Mesenchymal stem cell (in vitro differentiated cells and primary cell): ENCODE measurements around the gene TBCB.

Source experiments
- DNase-seq: peaks from one replicate; pipeline ENCODE4 v3.0.0-alpha.2; 2013
- H2AFZ ChIP-seq: one replicate; pipeline ENCODE4 v1.6.1; 2013; ENCODE audit warnings: low read depth, mild to moderate bottlenecking, control low read depth, inconsistent platforms, low read length, moderate library complexity
- H2AK5ac ChIP-seq: 2 replicates; pipeline ENCODE4 v1.6.1; 2013; ENCODE audit warnings: low read length, moderate library complexity, mild to moderate bottlenecking, inconsistent platforms; ENCODE audit not compliant: severe bottlenecking
- H2BK120ac ChIP-seq: one replicate; pipeline ENCODE4 v1.6.1; 2013; ENCODE audit warnings: low read depth, mild to moderate bottlenecking, inconsistent platforms, low read length, moderate library complexity
- H2BK12ac ChIP-seq, 2 experiments: one replicate each; pipeline ENCODE4 v1.6.1; 2013; ENCODE audit warnings: inconsistent platforms in 2 of 2, low read length in 2 of 2, mild to moderate bottlenecking in 2 of 2, moderate library complexity in 2 of 2, control low read depth in 1 of 2
- H2BK15ac ChIP-seq: one replicate; pipeline ENCODE4 v1.6.1; 2013; ENCODE audit warnings: mild to moderate bottlenecking, low read depth, inconsistent platforms; ENCODE audit not compliant: poor library complexity, severe bottlenecking
- H2BK5ac ChIP-seq: 2 replicates; pipeline ENCODE4 v1.6.1; 2013; ENCODE audit warnings: low read depth, mild to moderate bottlenecking, low read length, control low read depth, inconsistent platforms; ENCODE audit not compliant: poor library complexity, severe bottlenecking
- H3K14ac ChIP-seq, 2 experiments: one replicate each; pipeline ENCODE4 v1.6.1; 2013; ENCODE audit warnings: inconsistent platforms in 2 of 2, low read length in 2 of 2, control low read depth in 1 of 2, mild to moderate bottlenecking in 1 of 2, moderate library complexity in 1 of 2
- H3K18ac ChIP-seq, 2 experiments: one replicate each; pipeline ENCODE4 v1.6.1; 2013; ENCODE audit warnings: inconsistent platforms in 2 of 2, low read length in 2 of 2, control low read depth in 1 of 2, low read depth in 1 of 2, mild to moderate bottlenecking in 1 of 2
- H3K23ac ChIP-seq, 2 experiments: one replicate each; pipeline ENCODE4 v1.6.1; 2013; ENCODE audit warnings: inconsistent platforms in 2 of 2, low read length in 2 of 2, mild to moderate bottlenecking in 2 of 2, moderate library complexity in 2 of 2, control low read depth in 1 of 2
- H3K27ac ChIP-seq: 2 replicates; pipeline ENCODE4 v1.5.1; 2013; ENCODE audit warnings: mild to moderate bottlenecking, moderate library complexity, low read length, control low read depth, inconsistent platforms; ENCODE audit not compliant: poor library complexity, severe bottlenecking
- H3K27me3 ChIP-seq, 2 experiments: 2 replicates each; pipeline versions ENCODE4 v1.6.1 to v1.7.0; 2013; ENCODE audit warnings: low read length in 2 of 2, mild to moderate bottlenecking in 2 of 2, moderate library complexity in 2 of 2, control low read depth in 1 of 2, inconsistent platforms in 1 of 2; ENCODE audit not compliant: control insufficient read depth in 1 of 2, insufficient read depth in 1 of 2
- H3K36me3 ChIP-seq, 2 experiments: 2 replicates each; pipeline versions ENCODE4 v1.6.1 to v1.7.0; 2013; ENCODE audit warnings: low read length in 2 of 2, control low read depth in 1 of 2, inconsistent platforms in 1 of 2, low read depth in 1 of 2, mild to moderate bottlenecking in 1 of 2; ENCODE audit not compliant: insufficient read depth in 2 of 2, control insufficient read depth in 1 of 2
- H3K4ac ChIP-seq, 2 experiments: one replicate each; pipeline ENCODE4 v1.6.1; 2013; ENCODE audit warnings: inconsistent platforms in 2 of 2, low read length in 2 of 2, mild to moderate bottlenecking in 2 of 2, moderate library complexity in 2 of 2, control low read depth in 1 of 2, low read depth in 1 of 2
- H3K4me1 ChIP-seq: 2 replicates; pipeline ENCODE4 v1.6.1; 2013; ENCODE audit warnings: low read depth, low read length, control low read depth; ENCODE audit not compliant: control insufficient read depth, insufficient read depth
- H3K4me2 ChIP-seq: 2 replicates; pipeline ENCODE4 v1.6.1; 2013; ENCODE audit warnings: low read length, mild to moderate bottlenecking, inconsistent platforms; ENCODE audit not compliant: poor library complexity, severe bottlenecking
- H3K4me3 ChIP-seq, 2 experiments: 2 replicates each; pipeline versions ENCODE4 v1.5.1 to v1.7.0; 2013; ENCODE audit warnings: low read length in 2 of 2, mild to moderate bottlenecking in 2 of 2, control low read depth in 1 of 2, low read depth in 1 of 2; ENCODE audit not compliant: insufficient read depth in 1 of 2
- H3K79me1 ChIP-seq: replicated peaks from 2 replicates; pipeline ENCODE4 v1.6.1; 2013; ENCODE audit warnings: mild to moderate bottlenecking, control low read depth, low read length, inconsistent platforms; ENCODE audit not compliant: poor library complexity, severe bottlenecking
- H3K9ac ChIP-seq: 2 replicates; pipeline ENCODE4 v1.7.0; 2013; ENCODE audit warnings: mild to moderate bottlenecking, low read length, moderate library complexity
- H3K9me3 ChIP-seq: 2 replicates; pipeline ENCODE4 v1.7.0; 2013; ENCODE audit warnings: mild to moderate bottlenecking, low read length; ENCODE audit not compliant: control insufficient read depth
- H4K8ac ChIP-seq: one replicate; pipeline ENCODE4 v1.6.1; 2013; ENCODE audit warnings: inconsistent platforms, mild to moderate bottlenecking, low read length, moderate library complexity
- H4K91ac ChIP-seq: one replicate; pipeline ENCODE4 v1.6.1; 2013; ENCODE audit warnings: mild to moderate bottlenecking, low read length, inconsistent platforms
- WGBS: methylation state at CpG from one replicate; pipeline ENCODE4 v1.1.7; 2013; ENCODE audit warnings: mixed read lengths; 5-methylcytosine and 5-hydroxymethylcytosine counted together

TBCB gene

DNA sequence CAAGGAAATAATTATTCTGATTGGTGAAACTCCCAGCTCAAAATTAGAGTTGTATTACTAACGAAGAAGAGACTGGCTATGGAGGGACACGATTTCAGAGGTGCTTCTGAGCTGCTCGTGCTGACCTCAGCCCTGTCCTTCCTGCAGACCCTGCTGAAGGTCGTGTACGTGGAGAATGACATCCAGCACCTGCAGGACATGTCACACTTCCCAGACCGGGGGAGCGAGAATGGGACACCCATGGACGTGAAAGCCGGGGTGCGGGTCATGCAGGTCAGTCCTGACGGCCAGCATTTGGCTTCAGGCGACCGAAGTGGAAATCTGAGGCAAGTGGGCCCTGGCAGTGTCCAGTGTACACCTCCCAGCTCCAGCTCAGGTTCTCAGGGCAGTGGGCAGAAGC lies 32.4 kb upstream of the TBCB start:
- no peak overlapping the region for H3K4ac ChIP-seq
- no peak overlapping the region for H3K14ac ChIP-seq
- H4K91ac ChIP-seq, result no peak overlapping the region
- H2BK120ac ChIP-seq, result no peak overlapping the region
- no peak overlapping the region for H2BK12ac ChIP-seq
- H2AFZ ChIP-seq, result no peak overlapping the region
- no peak overlapping the region for H3K23ac ChIP-seq
- no peak overlapping the region for H2BK5ac ChIP-seq
- no peaks in the 10 kb centered on the region for H3K9me3 ChIP-seq
- no peak for DNase-seq
- H3K18ac ChIP-seq, result no peak overlapping the region
- no peaks in the 10 kb centered on the region for H3K27me3 ChIP-seq
- H3K27ac ChIP-seq, result no peak overlapping the region
- H3K4me2 ChIP-seq, result no peak overlapping the region
- peaks cover 2% of the 10 kb centered on the region for H3K4me1 ChIP-seq
- H2BK15ac ChIP-seq, result no peak overlapping the region
- H3K4me3 ChIP-seq, result no peak overlapping the region
- 98% methylated on average over 13 of the region's 13 CpGs for WGBS
- no peak overlapping the region for H4K8ac ChIP-seq
- H3K79me1 ChIP-seq, result peaks cover 3% of the 10 kb centered on the region
- H3K9ac ChIP-seq, result no peak overlapping the region
- no peak overlapping the region for H2AK5ac ChIP-seq
- peaks cover 0 to 28% of the 10 kb centered on the region in 2 experiments for H3K36me3 ChIP-seq

DNA sequence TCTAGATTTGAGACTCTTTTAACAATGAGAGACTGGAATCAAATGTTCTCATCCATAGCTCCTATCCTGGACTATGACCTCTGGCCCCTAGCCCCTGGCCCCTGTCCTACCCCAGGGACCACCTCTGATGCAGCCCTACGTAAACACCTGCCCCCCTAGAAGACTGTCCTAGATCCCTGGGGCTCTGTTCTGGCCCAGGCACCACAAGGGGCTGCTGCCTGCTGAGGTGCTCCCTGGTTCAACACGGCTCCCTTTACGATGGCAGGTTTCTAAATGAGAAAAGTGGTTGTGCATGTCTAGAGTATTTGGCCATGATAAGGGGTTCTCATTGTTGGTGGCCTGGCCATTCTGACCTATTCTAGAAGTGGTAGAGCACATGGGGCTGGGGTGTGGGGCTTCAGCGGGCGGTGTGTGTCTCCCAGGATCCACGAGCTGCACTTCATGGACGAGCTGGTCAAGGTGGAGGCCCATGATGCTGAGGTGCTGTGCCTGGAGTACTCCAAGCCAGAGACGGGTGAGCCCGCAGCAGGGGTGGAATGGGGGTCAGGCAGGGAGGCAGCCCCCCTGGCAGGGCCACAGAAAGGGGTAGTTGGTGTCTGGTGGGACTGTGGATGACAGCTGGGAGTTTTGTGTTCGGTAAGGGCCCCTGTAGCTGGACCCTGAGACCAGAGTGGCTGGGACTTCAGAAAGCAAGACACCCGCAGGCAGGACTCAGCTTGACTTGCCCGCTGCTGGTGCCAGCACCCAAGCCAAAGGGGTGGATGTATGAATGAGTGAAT lies 30.8 kb upstream of the TBCB start:
- H3K4ac ChIP-seq, result no peak overlapping the region
- no peak overlapping the region for H2BK12ac ChIP-seq
- no peak for DNase-seq
- no peak overlapping the region for H3K27ac ChIP-seq
- H3K4me3 ChIP-seq, result no peak overlapping the region
- no peak overlapping the region for H4K91ac ChIP-seq
- 90% methylated on average over 12 of the region's 12 CpGs for WGBS
- H3K9me3 ChIP-seq, result no peaks in the 10 kb centered on the region
- H3K23ac ChIP-seq, result no peak overlapping the region
- H3K4me1 ChIP-seq, result peaks cover 2% of the 10 kb centered on the region
- H2AFZ ChIP-seq, result no peak overlapping the region
- no peak overlapping the region for H2BK5ac ChIP-seq
- H4K8ac ChIP-seq, result no peak overlapping the region
- H3K4me2 ChIP-seq, result no peak overlapping the region
- H3K18ac ChIP-seq, result no peak overlapping the region
- peaks cover 0 to 36% of the 10 kb centered on the region in 2 experiments for H3K36me3 ChIP-seq
- no peak overlapping the region for H2AK5ac ChIP-seq
- H3K27me3 ChIP-seq, result no peaks in the 10 kb centered on the region
- no peak overlapping the region for H3K14ac ChIP-seq
- H2BK120ac ChIP-seq, result no peak overlapping the region
- no peak overlapping the region for H2BK15ac ChIP-seq
- H3K79me1 ChIP-seq, result peaks cover 2% of the 10 kb centered on the region
- H3K9ac ChIP-seq, result no peak overlapping the region

DNA sequence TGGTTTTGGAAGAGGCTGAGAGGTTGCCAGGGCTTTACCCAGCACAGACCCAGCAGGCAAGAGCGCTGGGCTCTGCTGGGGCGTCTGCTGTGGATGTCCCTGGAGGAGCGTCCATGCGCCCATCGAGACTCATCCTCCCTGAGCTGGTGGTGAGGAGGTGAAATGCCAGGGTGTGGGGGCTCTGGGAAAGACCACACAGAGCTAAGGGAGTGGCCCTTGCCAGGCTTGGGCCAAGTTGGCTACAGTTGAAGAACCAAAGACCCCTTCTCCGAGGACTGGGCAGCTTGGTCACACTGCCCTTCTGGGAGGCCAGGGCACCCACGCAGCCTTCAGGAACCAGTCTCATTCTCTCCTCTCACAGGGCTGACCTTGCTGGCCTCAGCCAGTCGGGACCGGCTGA lies 28.9 kb upstream of the TBCB start:
- Histone ChIP-seq H2AFZ (no peak overlapping the region), H3K14ac (no peak overlapping the region), H2BK120ac (no peak overlapping the region), H3K36me3 (peaks cover 0 to 50% of the 10 kb centered on the region in 2 experiments), H3K18ac (no peak overlapping the region), H2BK5ac (no peak overlapping the region), H4K8ac (no peak overlapping the region), H3K23ac (no peak overlapping the region), H3K9me3 (no peaks in the 10 kb centered on the region), H3K27ac (no peak overlapping the region), H3K4me1 (peaks cover 2% of the 10 kb centered on the region), H2BK15ac (no peak overlapping the region), H4K91ac (no peak overlapping the region), H3K4me2 (no peak overlapping the region), H3K4ac (no peak overlapping the region), H3K27me3 (no peaks in the 10 kb centered on the region), H3K79me1 (peaks cover 1% of the 10 kb centered on the region), H2BK12ac (no peak overlapping the region), H2AK5ac (no peak overlapping the region), H3K4me3 (no peak overlapping the region), H3K9ac (no peak overlapping the region)
- DNase-seq, result no peak
- WGBS, result 99% methylated on average over 9 of the region's 9 CpGs

DNA sequence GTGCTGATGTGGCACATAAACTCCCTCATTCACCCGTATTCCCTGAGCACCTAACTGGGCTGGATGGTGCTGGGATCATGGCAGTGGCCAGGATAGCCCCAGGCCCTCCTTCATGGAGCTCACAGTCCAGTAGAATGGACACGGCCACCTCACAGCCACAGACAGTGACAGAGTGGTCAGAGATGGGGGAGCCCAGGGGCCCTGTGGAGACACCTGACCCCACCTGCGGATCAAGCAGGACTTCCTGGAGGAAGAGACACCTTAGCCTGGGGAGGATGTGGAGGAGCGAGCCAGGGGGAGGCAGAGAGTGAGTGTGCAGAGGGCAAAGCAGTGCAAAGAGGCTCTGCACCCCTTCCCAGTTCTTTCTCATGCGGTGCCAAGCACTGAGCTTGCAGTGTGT lies 25.4 kb upstream of the TBCB start:
- H4K8ac ChIP-seq, result no peak overlapping the region
- no peak overlapping the region for H2AFZ ChIP-seq
- no peaks in the 10 kb centered on the region for H3K27me3 ChIP-seq
- no peak overlapping the region for H3K4ac ChIP-seq
- 95% methylated on average over 5 of the region's 5 CpGs for WGBS
- H3K27ac ChIP-seq, result no peak overlapping the region
- no peak overlapping the region for H3K4me2 ChIP-seq
- H3K4me3 ChIP-seq, result no peak overlapping the region
- H2BK5ac ChIP-seq, result no peak overlapping the region
- DNase-seq, result no peak
- no peak overlapping the region for H3K18ac ChIP-seq
- H3K79me1 ChIP-seq, result no peaks in the 10 kb centered on the region
- no peaks in the 10 kb centered on the region for H3K9me3 ChIP-seq
- H3K4me1 ChIP-seq, result no peaks in the 10 kb centered on the region
- H4K91ac ChIP-seq, result no peak overlapping the region
- H3K9ac ChIP-seq, result no peak overlapping the region
- H3K23ac ChIP-seq, result no peak overlapping the region
- no peak overlapping the region for H2BK12ac ChIP-seq
- H3K14ac ChIP-seq, result no peak overlapping the region
- no peak overlapping the region for H2BK120ac ChIP-seq
- H2AK5ac ChIP-seq, result no peak overlapping the region
- peaks cover 0 to 36% of the 10 kb centered on the region in 2 experiments for H3K36me3 ChIP-seq
- H2BK15ac ChIP-seq, result no peak overlapping the region
